ENCODE measurements around the gene SCAMP1.

GRCh38 chr5:78318337-78318736 lies 42.1 kb upstream of the SCAMP1 start:
- TF ChIP-seq CTCF (IDR thresholded peaks at IDR 0.05), result no peak
- no peak for TF ChIP-seq POLR2A (IDR thresholded peaks at IDR 0.05)

Data from right lobe of liver (tissue), 4 donors.